GM19438 (cell line): ENCODE results near the gene MDFIC.

Experiments used
- ATAC-seq: cut with Tn5 transposase; IDR thresholded peaks from one replicate; pipeline ENCODE4 v1.9.1; 2021; ENCODE audit warnings: low read depth; ENCODE audit not compliant: unreplicated experiment

Gene MDFIC

DNA sequence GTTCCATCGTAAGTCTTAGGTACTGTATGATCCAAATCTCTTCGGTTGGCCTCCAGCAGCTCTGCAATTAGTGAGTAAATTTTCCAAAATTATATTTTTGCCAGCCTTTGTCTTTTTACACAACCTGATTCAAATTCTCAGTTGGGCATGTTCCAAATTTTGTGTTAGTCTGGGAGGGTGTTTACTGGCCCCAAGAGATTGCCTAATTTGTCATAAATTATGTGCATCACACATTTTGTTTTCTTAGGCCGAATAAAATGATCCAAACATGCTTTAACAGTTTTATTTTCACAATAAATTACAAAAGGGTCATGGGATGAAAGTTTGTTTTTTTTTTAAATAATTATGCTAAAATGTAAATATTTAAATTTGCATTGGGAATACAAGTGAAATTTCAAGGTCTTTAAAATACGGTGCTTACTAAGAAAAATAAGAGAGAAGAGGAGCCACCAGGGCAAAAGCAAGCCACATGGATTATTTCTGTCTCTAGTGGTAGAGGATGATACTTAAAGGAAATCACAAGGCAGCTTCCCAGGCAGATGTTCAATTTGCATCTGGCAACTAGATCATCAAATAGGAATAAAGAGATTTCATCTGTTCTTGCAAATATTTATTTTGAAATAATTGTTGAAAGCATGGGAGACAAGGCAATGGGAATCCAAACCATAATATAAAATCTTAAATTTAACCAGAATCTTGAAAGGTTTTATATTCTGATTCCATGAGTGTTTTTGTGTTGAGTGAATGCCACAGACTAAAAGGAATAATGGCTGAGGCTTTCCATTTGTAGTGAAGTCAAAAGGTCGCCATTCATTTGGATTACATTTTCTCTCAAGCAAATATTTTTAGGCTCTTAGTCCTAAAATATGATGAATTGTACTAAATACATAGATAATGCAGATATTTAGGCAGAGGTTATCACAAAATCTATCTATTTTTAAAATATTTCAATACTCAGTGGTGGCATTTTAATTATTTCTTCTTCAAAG lies 111.1 kb downstream of the MDFIC start:
- no peak for ATAC-seq

DNA sequence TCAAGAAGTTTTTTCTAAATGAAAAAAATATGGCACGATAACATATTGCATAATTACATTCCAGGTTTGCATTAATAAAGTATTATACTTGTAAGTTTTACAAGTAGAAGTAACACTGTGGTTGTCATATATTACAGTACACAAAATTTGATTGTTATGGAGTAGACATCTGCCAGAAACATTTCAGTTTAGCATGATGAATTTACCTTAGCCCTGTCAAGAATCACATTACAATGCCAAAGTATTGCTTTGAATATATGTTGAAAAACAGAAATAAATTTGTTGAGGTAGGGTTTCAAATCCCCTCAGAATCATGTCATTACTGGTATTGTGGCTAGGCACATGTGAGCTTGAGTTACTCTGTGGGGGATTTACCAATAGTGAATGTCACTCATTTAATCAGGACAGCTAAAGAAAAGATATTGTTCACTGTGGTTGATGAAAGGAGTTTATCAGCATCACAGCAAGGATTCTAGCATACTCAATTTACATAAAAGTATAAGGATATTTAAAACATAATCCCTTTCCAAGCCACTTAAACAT lies 112.1 kb downstream of the MDFIC start:
- ATAC-seq = no peak

DNA sequence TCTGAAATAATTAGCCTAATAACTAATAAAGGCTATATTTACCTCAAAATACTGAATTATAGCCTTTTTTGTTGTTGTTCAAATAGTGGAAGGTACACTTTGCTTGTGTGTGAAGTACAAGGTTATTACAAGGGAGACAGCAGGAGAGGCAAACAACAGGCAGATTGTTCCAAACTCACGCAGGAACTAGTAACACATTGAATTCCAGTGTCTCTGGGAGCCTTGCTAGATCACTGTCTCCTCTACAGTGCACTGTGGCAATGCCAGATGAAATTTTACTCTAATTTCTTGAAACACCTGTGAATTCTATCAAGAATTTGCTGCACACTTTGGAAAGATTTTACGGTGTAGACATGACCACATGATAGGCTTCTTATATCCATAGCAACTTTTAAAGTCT lies 112.6 kb downstream of the MDFIC start:
- ATAC-seq = no peak

DNA sequence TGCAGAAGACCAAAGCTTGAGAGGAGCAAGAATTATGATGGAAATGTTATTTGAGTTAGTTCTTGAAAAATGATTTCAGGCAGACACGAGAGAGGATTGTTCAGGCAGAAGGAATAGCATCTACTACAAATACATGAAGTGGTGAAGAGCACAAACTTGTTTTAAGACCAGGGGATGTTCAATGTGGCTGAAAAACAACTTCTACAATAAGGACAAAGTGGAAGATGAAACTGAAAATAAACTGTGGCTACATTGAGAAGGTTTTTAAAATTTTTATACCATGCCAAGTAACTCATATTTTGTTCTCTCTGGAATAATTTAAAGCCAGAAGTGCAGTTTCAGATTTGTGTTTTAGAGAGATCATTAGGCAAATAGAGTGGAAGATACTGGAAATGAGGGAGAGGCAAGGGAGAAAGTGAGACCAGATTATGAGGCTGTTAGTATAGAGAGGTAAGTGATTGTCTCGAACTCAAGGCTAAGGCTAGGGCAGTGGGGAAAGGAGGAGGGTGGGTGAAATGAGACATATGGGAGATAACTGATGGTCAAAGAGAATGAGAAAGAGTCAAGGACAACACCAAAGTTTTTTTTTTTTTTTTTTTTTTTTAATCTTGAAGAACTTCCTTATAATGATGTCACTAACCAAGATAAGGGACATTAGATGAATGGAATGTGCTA lies 115.4 kb downstream of the MDFIC start:
- ATAC-seq = no peak

DNA sequence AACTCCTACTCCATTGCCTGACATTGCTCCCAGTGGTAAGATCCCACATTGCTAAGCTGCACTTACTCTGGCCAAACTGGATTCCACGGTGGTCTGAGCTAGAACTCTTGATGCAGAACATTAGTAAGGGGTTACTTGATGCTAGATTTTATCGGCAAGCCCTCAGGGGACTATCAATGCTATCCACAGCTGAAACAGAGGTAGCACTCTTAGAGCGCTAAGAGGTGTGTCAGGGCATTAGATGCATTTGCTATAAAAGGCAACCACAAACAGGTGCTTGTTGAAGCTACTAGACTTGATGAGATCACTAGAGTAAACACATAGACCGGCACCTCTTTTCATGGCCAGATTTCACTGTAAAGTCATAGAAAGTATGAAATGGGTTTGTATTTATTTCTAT lies 116.3 kb downstream of the MDFIC start:
- ATAC-seq = no peak

DNA sequence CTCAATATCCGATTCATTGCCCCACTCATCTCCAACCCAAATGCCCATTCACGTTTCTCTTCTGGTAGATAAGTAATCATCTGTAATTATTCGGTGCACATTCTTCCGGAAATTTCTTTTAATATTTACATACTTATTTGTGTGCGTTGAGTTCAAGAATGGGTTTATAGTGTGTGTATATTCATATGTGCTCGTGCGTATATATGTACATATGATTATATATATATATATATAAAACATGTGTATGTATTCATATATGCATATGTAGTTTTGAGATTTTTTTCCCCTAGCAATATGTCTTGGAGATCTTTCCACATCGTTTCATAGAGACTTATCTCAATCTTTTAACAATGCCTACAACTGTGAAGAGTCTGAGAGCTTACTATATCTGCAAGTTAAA lies 118.2 kb downstream of the MDFIC start:
- ATAC-seq = no peak

DNA sequence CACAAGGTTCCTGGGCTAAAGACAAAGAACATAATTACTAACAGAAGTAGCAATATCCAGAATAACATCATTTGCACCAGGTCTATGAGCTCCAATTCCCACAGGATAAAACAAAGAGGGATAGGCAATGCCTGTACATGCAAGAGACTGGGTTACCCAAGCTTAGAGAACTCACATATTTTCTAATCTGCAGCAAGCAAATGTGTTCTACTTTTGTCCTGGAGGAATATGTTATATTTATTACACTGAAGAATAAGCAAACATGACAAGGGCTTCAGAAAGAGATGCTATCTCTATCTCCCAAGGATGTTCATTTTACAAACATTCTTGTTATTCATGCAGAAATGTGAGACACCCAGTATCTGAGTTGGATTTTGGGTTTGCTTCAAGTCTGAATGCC lies 118.6 kb downstream of the MDFIC start:
- no peak for ATAC-seq

DNA sequence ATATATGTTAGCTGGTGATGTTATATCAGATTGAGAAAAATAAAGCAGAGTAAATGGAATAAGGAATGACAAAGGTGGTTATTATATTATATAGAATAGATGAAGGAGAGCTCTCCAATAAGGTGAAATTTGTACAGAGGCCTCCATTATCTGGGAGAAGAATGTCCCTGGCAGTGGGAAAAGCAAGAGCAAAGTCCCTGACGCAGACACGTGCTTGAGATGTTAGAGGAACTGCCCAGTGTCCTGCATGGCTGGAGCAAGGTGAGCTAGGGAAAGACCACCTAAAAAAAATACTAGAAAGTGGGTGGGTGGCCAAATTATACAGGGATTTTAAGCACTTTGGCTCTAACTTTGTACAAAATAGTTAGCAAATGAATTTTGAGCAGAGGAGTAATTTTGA lies 120.7 kb downstream of the MDFIC start:
- no peak for ATAC-seq

DNA sequence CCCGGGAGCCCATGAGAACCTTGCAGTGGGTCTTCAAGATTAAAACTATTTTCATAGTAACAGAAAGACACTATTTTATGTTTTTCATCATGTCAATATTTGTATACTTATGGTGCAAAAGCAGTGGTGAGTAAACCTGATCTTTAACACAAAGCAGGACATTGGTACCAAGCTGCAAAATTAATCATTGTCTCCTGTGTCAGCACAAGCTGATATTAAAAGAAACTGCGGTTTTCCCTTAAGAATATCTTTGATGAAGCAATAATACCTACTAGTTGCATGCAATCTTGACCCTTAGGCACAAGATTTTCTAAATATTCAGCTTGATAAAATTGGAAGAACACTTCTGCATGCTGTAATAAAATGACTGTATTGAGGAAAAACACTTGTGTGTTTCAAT lies 121.7 kb downstream of the MDFIC start:
- no peak for ATAC-seq

DNA sequence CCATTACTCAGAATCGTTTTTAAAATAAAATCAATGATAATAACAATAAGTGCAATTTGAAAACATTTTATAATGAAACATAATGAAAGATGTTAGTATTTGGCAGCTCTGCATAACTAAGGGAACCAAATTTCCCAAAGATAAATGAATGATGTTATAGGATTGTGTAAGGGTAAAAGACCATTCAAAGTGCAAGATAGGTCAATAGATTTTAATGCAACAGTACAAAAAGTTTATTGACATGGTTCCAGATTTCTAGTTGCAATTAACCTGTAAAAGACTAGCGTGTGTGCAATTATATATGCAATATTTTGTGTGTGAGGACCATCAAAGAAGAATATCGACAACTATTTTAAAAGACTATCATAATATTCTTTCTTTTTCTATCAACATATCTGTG lies 122.3 kb downstream of the MDFIC start:
- no peak for ATAC-seq

DNA sequence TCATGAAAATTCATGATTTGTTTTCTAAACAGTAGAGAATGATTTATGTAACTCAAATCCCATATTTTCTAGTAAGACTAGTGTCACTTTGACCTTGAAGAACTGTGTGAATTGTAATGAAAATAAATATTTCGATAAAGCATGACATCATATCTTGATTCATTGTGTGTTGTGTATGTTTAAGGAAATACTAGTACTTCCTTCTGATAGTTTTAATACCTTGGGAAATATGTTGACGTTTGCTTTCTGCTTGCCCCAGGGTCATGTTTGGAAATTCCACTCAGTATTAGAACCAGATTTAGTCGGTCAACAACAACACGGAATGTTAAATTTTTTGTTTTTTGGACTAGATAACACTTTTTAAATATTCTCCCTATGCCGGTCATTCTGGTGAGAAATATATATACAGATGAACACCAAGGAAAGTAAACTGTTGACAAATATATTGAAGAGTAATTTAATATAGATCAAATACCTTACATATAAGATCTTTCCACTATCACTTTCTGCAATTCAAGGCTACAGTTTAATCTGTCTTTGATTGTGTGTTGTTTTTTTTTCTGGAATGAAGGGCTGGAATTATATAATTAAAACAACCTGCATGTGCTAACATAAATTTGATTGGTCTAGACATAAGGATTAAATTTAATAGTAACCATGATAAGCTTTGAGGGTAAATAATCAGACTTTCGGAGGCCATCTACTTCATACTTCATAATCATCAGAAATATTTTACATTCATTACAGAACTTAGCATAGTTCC lies 126.2 kb downstream of the MDFIC start:
- ATAC-seq = no peak

DNA sequence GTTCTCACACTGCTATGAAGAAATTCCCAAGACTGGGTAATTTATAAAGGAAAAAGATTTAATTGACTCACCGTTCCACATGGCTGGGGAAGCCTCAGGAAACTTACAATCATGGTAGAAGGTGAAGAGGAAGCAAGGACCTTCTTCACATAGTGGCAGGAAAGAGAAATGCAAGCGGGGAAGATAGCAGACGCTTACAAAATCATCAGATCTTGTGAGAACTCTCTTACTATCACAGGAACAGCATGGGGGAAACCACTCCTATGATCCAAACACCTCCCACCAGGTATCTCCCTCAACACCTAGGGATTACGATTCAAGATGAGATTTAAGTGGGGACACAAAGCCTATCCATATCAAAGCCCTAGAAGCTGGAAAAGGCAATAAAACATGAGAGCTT lies 130.8 kb downstream of the MDFIC start:
- ATAC-seq = no peak

DNA sequence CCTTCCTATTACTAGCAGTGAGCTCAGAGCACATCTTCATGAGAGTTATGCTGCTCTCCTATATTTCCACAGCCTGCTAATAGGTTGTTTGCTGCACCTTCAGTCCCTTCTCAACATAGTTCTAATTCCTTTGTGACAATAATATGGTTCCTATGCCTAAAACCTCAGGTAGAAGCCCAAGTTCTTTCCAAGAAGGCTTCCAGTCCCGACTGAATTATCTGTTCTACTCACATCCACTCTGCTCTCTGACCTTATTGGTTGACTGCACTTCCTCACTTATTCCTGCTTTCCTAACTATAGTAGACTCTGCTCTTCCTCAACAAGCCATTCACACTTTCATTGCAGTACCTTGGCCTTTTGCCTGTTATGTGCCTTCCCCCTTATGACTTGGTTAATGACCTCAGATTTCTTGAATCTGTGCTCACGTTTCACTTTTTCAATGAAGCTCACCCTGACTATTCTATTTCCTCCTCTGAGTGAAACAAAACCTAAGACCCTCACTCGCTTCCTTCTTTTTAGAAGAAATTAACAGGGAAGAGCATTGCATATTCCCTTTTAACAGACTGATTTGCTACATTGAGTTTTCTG lies 132.7 kb downstream of the MDFIC start:
- no peak for ATAC-seq

DNA sequence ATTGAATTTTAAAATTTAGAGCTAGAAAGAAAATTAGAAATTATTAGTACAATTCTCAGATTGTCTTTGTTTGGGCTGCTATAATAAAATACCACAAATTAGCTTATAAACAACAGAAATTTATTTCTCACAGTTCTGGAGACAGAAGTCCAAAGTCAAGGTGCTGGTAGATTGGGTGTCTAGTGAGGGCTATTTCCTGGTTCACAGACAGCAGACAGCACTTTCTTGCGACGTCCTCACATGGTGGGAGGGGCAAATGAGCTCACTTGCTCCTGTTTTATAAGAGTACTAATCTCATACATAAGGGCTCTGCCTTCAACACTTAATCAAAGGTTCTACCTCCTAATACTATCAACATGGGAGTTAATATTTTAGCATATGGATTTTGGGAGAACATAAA lies 134.1 kb downstream of the MDFIC start:
- ATAC-seq = no peak

DNA sequence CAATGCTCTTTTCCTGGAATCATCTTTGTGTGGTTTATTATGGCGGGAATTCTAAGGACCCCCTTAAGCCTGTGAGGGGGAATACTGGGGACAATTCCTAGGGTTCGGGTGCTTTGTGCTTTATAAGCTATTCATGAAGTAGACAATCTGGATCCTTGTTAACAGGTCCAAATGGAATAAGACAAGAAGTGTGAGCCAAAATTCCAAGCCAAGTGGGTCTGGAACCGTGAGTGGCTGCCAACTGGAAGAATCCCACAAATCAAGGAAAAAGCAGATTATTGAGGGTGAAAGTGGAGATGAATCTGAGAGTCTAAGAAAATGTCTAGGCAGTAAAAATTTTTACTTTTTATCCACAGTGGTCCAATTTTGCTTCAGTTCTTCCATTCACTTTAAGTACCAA lies 136.8 kb downstream of the MDFIC start:
- ATAC-seq = no peak

DNA sequence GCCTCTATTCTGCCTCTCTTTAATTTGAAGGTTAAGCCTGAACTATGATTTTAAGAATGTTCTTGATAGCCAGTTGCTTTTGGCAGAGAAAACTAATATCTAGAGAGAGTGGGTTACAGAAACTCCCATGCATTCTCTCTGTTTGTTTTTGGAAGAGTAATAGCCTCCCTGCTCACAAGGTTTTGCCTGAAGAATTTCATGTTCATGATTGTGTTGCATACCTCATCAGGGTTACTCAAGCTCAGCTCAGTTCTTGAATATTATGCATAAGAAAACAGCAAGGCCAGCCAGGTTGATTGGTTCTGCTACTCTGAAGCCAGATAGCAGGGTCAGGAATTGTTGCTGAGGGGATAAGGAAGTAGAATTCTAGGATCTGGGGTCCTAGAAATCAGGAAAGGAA lies 137.4 kb downstream of the MDFIC start:
- no peak for ATAC-seq

DNA sequence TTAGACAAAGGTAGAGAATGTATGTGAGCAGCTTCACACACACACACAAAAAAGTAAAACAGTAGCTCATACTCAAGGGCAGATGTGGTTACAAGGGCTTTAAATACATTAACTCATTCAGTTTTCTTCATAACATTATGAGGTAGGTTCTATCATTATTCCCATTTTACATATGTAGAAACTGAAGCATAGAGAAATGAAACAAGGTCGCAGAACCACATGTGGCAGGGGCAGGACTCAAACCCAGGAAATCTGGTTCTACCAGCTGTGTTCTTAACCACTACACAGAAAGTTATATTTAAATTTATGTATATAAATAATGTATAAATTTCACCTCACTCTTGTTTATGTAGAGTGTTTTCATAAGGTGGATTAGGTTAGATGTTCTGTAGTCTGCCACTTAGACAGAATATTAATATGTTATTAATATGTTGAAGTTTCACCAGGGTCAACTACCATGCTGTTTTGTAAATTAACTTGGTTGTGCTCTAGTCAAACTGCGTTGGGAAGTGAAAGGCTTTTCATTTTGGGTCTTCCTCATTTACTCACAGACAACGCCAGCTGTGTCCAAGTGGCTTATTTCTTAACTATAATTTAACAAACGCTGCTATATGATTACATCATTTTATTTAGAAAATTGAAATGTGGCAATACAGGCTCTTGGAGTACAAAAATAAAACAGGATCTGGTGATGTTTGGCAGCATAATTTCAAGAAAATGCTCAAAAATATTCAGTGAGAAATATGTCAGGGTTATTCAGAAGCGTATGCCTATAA lies 138.4 kb downstream of the MDFIC start:
- ATAC-seq = peak; percentile 68

DNA sequence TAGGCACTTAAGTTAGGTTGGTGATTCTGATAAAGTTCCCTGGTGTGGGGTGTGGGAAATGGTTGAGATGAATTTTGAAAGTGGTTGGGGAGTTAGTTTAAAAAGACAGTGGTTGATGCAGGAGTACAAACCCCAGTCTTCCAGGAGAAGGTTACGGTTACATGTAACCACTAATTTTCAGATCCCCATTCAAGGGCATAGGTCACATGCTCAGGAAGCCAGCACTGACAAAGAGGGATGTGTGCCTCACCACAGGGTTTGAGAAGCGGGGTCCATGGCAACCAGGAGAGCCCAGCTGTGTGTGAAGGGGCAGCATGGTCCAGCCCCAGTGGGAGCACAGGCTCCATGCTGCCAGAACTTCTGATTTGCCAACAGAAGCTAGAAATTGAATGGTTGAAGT lies 144.2 kb downstream of the MDFIC start:
- peak; percentile 77 for ATAC-seq

DNA sequence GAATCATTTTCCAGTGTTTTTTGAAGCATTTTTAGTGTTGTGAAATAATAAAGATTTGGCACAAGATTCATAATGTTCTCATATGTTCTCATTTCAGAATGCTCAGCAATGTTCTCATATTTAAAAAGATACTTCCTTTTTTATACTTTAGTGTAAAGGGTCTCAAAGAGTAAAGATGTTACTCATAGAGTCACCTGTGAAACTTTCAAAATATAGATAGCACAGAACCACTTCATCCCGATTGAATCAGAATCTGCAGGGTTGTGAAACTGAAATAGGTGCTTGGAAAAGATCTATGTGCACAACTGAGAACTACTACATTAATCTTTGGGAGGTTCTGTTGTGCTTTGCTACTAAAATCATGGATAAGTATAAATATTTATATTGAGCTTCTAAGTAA lies 144.7 kb downstream of the MDFIC start:
- no peak for ATAC-seq

DNA sequence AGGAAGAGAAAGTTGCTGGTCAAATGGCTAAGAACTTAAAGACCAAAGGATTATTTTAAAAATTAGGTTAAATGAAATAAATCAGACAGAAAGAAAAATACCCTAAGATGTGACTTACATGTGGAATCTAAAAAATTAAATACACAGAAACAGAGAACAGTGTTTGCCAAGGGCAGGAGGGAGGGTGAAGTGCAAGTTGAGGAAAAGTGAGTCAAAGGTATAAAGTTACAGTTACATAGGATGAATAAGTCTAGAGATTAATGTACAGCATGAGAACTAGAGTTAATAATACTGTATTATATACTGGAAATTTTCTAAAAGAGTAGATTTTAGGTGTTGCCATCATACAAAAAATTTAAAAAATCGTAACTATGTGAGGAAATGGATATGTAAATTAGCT lies 146.3 kb downstream of the MDFIC start:
- ATAC-seq = no peak
